ENCODE measurements around the gene KCNA1. TPM values are rescaled to one million over a fixed set of nuclear protein-coding genes. Genes with fewer than 3 reads are reported as not detected.

KCNA1 gene
- total RNA-seq, 1 experiment from 2014 or later: not detected

DNA sequence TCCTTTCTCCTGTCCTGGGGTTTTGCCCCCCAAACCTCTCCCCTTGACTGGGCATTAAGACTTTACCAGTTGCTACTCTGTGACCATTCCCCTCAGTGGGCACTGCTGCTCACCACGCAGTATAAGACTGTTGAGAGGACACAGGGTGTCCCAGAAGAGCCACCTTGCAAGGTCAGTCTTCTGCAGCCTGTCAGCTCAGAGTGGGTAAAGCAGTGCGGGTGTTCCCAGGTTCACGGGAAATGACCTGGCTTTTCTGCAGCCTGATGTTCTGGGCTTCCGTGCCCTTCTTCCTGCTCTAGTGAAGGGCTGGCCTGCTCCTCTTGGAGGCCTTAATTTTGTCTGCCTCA lies 34.2 kb downstream of the KCNA1 start:
- Histone ChIP-seq H3K9me3 (ENCODE audit: low read length) (no peaks in the 10 kb centered on the region), H3K79me2 (ENCODE audit: low read length) (no peaks in the 10 kb centered on the region), H3K4me3 (ENCODE audit: low read length) (no peak overlapping the region), H3K4me1 (ENCODE audit: low read length) (no peaks in the 10 kb centered on the region), H3K27me3 (ENCODE audit: low read length) (no peaks in the 10 kb centered on the region), H3K36me3 (ENCODE audit: insufficient read depth, low read length) (no peaks in the 10 kb centered on the region), H4K20me1 (ENCODE audit: insufficient read depth, low read depth, low read length) (no peaks in the 10 kb centered on the region), H3K9me2 (replicated peaks; ENCODE audit: insufficient read depth, low read length) (no peaks in the 10 kb centered on the region), H2AFZ (ENCODE audit: low read length) (no peak overlapping the region), H3K27ac (ENCODE audit: low read length) (no peak overlapping the region), H3K4me2 (ENCODE audit: low read depth, low read length, poor library complexity, severe bottlenecking) (no peak overlapping the region), H3K9ac (ENCODE audit: low read length) (no peak overlapping the region)
- DNase-seq: no peak

DNA sequence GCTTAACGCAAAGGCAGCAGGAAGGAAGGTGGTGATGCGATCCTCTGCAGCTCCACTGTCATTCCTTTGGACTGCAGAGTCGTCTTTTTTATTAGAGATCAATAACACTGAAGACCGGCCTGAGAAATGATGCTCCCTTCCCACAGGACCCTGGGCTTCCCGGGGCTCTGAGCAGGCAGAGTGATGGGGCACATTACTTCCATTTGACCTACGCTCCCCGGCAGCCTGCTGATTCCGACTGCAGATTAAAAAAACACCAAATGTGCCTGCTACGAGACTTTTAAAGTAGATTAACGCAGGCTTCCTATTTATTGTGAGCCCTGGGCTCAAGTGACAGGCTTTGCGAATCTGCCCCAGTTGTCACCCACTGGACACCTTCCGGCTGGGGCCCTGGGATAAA lies 37.5 kb downstream of the KCNA1 start:
- no peaks in the 10 kb centered on the region for H3K4me1 ChIP-seq (ENCODE audit: low read length)
- H2AFZ ChIP-seq (ENCODE audit: low read length): no peak overlapping the region
- no peaks in the 10 kb centered on the region for H3K9me2 ChIP-seq (replicated peaks; ENCODE audit: insufficient read depth, low read length)
- H3K27ac ChIP-seq (ENCODE audit: low read length): no peak overlapping the region
- H3K27me3 ChIP-seq (ENCODE audit: low read length): no peaks in the 10 kb centered on the region
- no peak overlapping the region for H3K9ac ChIP-seq (ENCODE audit: low read length)
- no peaks in the 10 kb centered on the region for H4K20me1 ChIP-seq (ENCODE audit: insufficient read depth, low read depth, low read length)
- no peak overlapping the region for H3K4me2 ChIP-seq (ENCODE audit: low read depth, low read length, poor library complexity, severe bottlenecking)
- H3K4me3 ChIP-seq (ENCODE audit: low read length): no peak overlapping the region
- no peaks in the 10 kb centered on the region for H3K9me3 ChIP-seq (ENCODE audit: low read length)
- no peaks in the 10 kb centered on the region for H3K36me3 ChIP-seq (ENCODE audit: insufficient read depth, low read length)
- H3K79me2 ChIP-seq (ENCODE audit: low read length): no peaks in the 10 kb centered on the region
- DNase-seq: no peak

DNA sequence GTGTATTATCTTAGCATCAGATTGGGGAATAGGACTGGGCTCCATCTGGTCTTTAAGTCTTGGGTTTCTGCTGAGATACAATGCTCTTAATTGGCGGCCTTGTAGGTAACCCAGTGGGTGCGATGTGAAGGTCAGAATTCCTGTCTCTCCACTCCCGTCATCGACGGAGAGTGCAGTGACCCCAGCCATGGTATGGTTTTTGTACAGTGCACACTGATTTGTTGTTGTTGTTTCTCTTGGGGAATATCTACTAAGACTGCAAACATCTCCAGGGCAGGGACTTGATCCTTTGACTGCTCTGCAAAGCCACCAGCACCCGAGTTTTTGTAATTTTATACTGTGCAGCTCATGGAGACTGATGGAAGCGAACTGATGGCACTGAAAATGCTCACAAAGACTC lies 41.4 kb downstream of the KCNA1 start:
- H3K9ac ChIP-seq (ENCODE audit: low read length): no peak overlapping the region
- no peak overlapping the region for H3K4me3 ChIP-seq (ENCODE audit: low read length)
- no peaks in the 10 kb centered on the region for H3K36me3 ChIP-seq (ENCODE audit: insufficient read depth, low read length)
- H2AFZ ChIP-seq (ENCODE audit: low read length): no peak overlapping the region
- no peak overlapping the region for H3K27ac ChIP-seq (ENCODE audit: low read length)
- H4K20me1 ChIP-seq (ENCODE audit: insufficient read depth, low read depth, low read length): no peaks in the 10 kb centered on the region
- no peaks in the 10 kb centered on the region for H3K9me3 ChIP-seq (ENCODE audit: low read length)
- H3K27me3 ChIP-seq (ENCODE audit: low read length): no peaks in the 10 kb centered on the region
- no peaks in the 10 kb centered on the region for H3K4me1 ChIP-seq (ENCODE audit: low read length)
- H3K4me2 ChIP-seq (ENCODE audit: low read depth, low read length, poor library complexity, severe bottlenecking): no peak overlapping the region
- no peaks in the 10 kb centered on the region for H3K9me2 ChIP-seq (replicated peaks; ENCODE audit: insufficient read depth, low read length)
- no peak for DNase-seq
- no peaks in the 10 kb centered on the region for H3K79me2 ChIP-seq (ENCODE audit: low read length)

DNA sequence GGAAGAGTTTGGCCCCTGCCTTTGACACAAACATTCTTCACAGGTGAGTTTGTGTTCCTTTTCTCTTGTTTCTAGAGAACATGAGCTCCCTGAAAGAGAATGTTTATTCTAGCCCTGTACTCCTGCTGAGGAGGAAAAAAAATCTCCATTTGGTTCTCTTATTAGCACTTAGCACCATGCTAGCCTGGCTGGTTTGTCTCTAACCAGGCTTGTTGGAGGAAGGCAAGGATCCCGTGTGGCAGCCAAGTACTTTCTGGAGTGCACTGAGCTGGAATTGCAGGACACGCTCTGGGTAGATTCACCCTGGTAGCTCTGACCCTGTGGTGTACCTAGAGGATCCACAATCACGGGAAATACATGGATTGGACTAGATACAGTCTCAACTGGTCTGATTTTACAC lies 41.9 kb downstream of the KCNA1 start:
- Histone ChIP-seq H3K9ac (ENCODE audit: low read length) (no peak overlapping the region), H3K4me2 (ENCODE audit: low read depth, low read length, poor library complexity, severe bottlenecking) (no peak overlapping the region), H3K4me1 (ENCODE audit: low read length) (no peaks in the 10 kb centered on the region), H2AFZ (ENCODE audit: low read length) (no peak overlapping the region), H3K79me2 (ENCODE audit: low read length) (no peaks in the 10 kb centered on the region), H3K27ac (ENCODE audit: low read length) (no peak overlapping the region), H3K4me3 (ENCODE audit: low read length) (no peak overlapping the region), H3K9me3 (ENCODE audit: low read length) (no peaks in the 10 kb centered on the region), H3K9me2 (replicated peaks; ENCODE audit: insufficient read depth, low read length) (no peaks in the 10 kb centered on the region), H4K20me1 (ENCODE audit: insufficient read depth, low read depth, low read length) (no peaks in the 10 kb centered on the region), H3K36me3 (ENCODE audit: insufficient read depth, low read length) (no peaks in the 10 kb centered on the region), H3K27me3 (ENCODE audit: low read length) (no peaks in the 10 kb centered on the region)
- DNase-seq: no peak

DNA sequence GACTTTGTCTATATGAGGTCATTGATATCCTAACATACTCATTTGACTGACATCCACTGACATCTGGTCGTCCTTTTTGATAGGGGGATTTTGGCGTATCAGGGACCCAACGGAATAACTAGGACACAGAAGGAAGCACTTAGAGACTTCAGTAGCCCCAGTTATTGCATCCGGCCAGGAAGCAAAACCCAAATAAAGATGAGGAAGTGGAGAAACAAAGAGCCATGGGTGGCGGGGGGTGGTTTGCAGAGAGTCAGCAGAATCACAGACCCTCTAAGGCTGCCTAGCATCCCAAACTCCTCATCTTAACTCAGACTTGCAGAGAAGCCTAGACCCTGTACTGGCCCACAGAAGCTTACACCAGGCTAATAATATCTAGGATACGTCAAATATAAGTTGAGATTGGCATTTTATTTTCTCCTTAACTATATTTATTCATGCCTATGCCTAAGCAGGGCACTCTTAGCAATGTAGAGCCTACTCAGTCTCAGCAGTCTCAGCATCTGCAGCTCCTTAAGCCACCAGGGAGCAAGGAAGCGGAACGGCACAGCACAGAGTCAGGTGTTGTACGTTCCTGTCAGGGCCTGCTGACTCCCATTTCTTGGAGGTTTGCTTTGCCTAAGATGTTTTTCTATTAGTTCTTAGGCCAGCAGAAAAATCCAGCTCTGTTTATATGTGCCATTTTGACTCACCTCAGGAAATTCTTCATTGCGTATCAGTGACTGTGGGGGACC lies 45.1 kb downstream of the KCNA1 start:
- no peak overlapping the region for H3K4me2 ChIP-seq (ENCODE audit: low read depth, low read length, poor library complexity, severe bottlenecking)
- H3K4me3 ChIP-seq (ENCODE audit: low read length): no peak overlapping the region
- no peak overlapping the region for H2AFZ ChIP-seq (ENCODE audit: low read length)

DNA sequence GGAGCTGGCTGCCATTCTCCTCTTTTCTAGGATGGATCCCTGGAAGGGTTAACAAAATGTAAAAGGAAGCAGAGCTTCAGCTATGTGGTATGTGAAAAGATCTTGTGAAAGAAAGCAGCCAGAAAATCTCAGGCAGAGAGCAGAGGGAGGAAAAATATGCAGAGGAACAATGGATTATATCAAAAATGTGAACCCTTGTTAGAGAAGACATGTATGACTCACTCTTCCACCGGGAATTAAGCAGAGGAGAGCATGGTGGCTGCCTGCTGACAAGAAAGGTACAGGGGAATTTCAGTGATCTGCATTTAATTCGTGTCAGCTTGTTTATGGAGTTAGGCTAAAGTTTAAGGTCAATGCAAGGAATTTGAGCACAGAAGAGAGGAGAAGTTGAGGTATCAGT lies 46.3 kb downstream of the KCNA1 start:
- no peaks in the 10 kb centered on the region for H3K9me3 ChIP-seq (ENCODE audit: low read length)
- no peaks in the 10 kb centered on the region for H4K20me1 ChIP-seq (ENCODE audit: insufficient read depth, low read depth, low read length)
- no peaks in the 10 kb centered on the region for H3K36me3 ChIP-seq (ENCODE audit: insufficient read depth, low read length)
- H3K27me3 ChIP-seq (ENCODE audit: low read length): no peaks in the 10 kb centered on the region
- H3K9ac ChIP-seq (ENCODE audit: low read length): no peak overlapping the region
- H3K79me2 ChIP-seq (ENCODE audit: low read length): no peaks in the 10 kb centered on the region
- no peak overlapping the region for H2AFZ ChIP-seq (ENCODE audit: low read length)
- no peak for DNase-seq
- H3K4me2 ChIP-seq (ENCODE audit: low read depth, low read length, poor library complexity, severe bottlenecking): no peak overlapping the region
- no peak overlapping the region for H3K4me3 ChIP-seq (ENCODE audit: low read length)
- H3K4me1 ChIP-seq (ENCODE audit: low read length): peaks cover 2% of the 10 kb centered on the region; the same call in 1 of the 2 replicates
- no peak overlapping the region for H3K27ac ChIP-seq (ENCODE audit: low read length)
- no peaks in the 10 kb centered on the region for H3K9me2 ChIP-seq (replicated peaks; ENCODE audit: insufficient read depth, low read length)

More for the DNA sequence above, 45.1 kb downstream of the KCNA1 start:
- Histone ChIP-seq H3K79me2 (ENCODE audit: low read length) (no peaks in the 10 kb centered on the region), H3K36me3 (ENCODE audit: insufficient read depth, low read length) (no peaks in the 10 kb centered on the region), H3K9me2 (replicated peaks; ENCODE audit: insufficient read depth, low read length) (no peaks in the 10 kb centered on the region), H3K27me3 (ENCODE audit: low read length) (no peaks in the 10 kb centered on the region), H3K9me3 (ENCODE audit: low read length) (no peaks in the 10 kb centered on the region), H4K20me1 (ENCODE audit: insufficient read depth, low read depth, low read length) (no peaks in the 10 kb centered on the region), H3K4me1 (ENCODE audit: low read length) (no peaks in the 10 kb centered on the region), H3K27ac (ENCODE audit: low read length) (no peak overlapping the region), H3K9ac (ENCODE audit: low read length) (no peak overlapping the region)
- no peak for DNase-seq

DNA sequence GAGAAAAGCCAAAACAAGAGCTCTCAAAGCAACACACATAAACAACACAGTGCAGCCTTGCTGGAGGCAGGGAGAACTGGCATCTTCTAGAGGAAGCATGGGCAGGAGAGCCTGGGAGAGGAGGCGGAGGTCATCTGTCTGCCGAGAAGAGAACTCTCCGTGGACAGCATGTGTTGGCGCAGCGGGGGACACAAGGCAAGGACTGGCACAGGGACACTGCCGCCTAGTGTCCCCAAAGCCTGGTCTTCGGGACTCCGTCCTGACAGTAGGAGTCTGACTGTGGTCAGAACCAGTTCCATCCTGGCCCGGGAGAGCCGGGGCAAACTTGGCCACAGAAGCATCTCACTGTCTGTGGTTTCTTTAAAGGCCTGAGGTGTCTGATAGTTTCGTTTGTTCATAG lies 47.3 kb downstream of the KCNA1 start:
- Histone ChIP-seq H3K27ac (ENCODE audit: low read length) (no peak overlapping the region), H3K9ac (ENCODE audit: low read length) (no peak overlapping the region)

DNA sequence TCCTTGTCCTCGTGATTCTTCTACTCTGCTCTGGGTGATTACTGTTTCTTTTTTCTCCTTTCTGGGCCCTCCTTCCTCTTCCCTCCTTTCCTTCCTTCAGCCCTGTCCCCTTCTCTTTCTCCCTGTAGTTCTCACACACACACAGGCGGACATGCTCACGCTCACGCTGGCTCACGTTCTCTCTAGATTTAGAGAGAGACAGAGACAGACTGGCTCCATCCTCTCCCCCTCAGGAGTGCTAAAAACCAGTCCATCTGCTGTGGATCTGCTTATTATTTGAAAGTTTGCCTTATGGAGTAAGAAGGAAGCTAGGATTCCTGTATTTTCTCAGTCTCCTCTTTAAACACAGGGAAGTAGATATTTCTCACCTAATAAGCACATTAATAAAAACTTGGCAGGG lies 48.1 kb downstream of the KCNA1 start:
- no peaks in the 10 kb centered on the region for H3K79me2 ChIP-seq (ENCODE audit: low read length)
- peaks cover 2% of the 10 kb centered on the region; the same call in 1 of the 2 replicates for H3K4me1 ChIP-seq (ENCODE audit: low read length)
- H3K27ac ChIP-seq (ENCODE audit: low read length): no peak overlapping the region
- no peaks in the 10 kb centered on the region for H4K20me1 ChIP-seq (ENCODE audit: insufficient read depth, low read depth, low read length)
- H2AFZ ChIP-seq (ENCODE audit: low read length): no peak overlapping the region
- DNase-seq: no peak
- H3K9me2 ChIP-seq (replicated peaks; ENCODE audit: insufficient read depth, low read length): no peaks in the 10 kb centered on the region
- H3K9me3 ChIP-seq (ENCODE audit: low read length): no peaks in the 10 kb centered on the region
- no peak overlapping the region for H3K4me2 ChIP-seq (ENCODE audit: low read depth, low read length, poor library complexity, severe bottlenecking)
- H3K4me3 ChIP-seq (ENCODE audit: low read length): no peak overlapping the region
- no peaks in the 10 kb centered on the region for H3K27me3 ChIP-seq (ENCODE audit: low read length)
- H3K36me3 ChIP-seq (ENCODE audit: insufficient read depth, low read length): no peaks in the 10 kb centered on the region
- no peak overlapping the region for H3K9ac ChIP-seq (ENCODE audit: low read length)

More for the DNA sequence above, 47.3 kb downstream of the KCNA1 start:
- H3K9me2 ChIP-seq (replicated peaks; ENCODE audit: insufficient read depth, low read length): no peaks in the 10 kb centered on the region
- no peak overlapping the region for H3K4me3 ChIP-seq (ENCODE audit: low read length)
- no peaks in the 10 kb centered on the region for H3K36me3 ChIP-seq (ENCODE audit: insufficient read depth, low read length)
- no peak overlapping the region for H2AFZ ChIP-seq (ENCODE audit: low read length)
- H3K4me2 ChIP-seq (ENCODE audit: low read depth, low read length, poor library complexity, severe bottlenecking): no peak overlapping the region
- H3K27me3 ChIP-seq (ENCODE audit: low read length): no peaks in the 10 kb centered on the region
- DNase-seq: no peak
- H3K9me3 ChIP-seq (ENCODE audit: low read length): no peaks in the 10 kb centered on the region
- H4K20me1 ChIP-seq (ENCODE audit: insufficient read depth, low read depth, low read length): no peaks in the 10 kb centered on the region
- no peaks in the 10 kb centered on the region for H3K79me2 ChIP-seq (ENCODE audit: low read length)
- peaks cover 2% of the 10 kb centered on the region; the same call in 1 of the 2 replicates for H3K4me1 ChIP-seq (ENCODE audit: low read length)
